HG03565 (cell line): ENCODE results near the gene NPB.

Source experiments
- ATAC-seq: cut with Tn5 transposase; IDR thresholded peaks from one replicate; pipeline ENCODE4 v1.9.1; 2021; ENCODE audit warnings: mild to moderate bottlenecking, moderate library complexity; ENCODE audit not compliant: unreplicated experiment

Gene NPB

DNA sequence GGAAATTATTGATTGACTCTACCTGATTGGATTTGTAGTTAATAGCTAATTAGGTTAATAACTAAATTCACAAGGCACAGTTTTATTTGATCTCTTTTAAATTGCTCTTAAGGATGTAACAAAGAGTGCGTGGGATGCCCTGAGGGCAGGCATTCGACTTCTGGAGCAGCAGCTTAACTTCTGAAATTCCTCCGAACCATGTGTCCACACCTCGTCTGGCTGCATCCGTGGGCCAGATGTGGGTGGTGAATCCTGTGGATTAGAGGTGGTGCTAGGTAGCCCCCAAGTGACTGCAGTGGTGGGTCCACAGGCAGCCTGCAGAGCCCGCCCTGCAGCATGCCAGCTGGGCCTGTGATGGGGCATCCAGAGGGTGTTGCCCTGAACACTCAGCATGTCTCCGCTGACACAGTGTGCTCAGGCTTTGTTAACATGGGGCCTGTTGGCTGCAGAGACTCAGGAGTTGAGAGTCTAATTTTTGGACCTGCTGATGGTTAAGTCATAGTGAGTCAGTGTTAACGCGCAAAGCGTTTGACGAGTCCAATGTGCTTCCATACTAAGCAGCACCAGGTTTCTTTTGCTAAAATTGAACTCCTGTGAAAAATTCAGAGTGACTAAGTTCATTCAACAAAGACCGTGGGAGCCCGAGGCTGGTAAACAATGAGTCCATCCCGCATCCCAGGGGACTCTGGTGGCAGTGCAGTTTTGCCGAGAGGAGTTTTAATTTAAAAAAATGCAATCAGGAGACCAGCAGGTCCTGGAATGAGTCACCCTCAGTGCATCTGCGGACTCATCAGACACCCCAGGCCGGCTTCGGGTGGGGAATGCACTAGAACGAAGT lies 3.8 kb upstream of the NPB start:
- ATAC-seq = no peak

GRCh38 chr17:81898885-81899284 lies 3.2 kb upstream of the NPB start:
- no peak for ATAC-seq

GRCh38 chr17:81899514-81900166 lies 2.4 kb upstream of the NPB start:
- no peak for ATAC-seq

DNA sequence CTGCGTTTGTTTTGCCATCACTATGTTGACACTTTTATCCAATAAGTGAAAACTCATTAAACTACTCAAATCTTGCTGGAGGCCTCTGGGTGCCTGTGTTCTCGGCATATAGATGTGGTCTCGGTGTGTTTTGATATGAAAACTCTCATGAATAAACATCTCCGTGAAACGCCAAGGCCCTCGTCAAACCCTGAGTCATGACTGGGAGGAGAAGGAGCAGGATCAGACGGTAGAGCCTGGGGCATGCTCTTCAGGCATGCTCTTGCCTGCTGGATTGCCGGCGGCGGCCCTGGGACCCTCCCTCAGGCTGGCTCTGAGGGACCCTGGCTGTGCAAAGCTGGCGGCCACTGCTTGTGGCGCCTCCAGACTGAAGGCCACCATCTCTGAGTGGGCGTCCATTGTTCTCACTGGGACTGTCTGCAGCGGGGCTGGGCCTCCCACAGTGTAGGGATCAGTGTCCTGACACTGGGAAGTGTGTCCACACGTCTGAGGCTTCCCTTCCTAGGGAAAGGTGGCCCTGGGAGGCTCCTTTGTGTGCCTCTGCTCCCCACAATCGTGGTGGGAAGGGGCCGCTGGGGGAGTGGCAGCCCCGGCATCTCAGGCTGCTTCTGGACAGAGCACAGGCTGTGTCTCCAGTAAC lies 1.7 kb upstream of the NPB start:
- ATAC-seq = no peak

DNA sequence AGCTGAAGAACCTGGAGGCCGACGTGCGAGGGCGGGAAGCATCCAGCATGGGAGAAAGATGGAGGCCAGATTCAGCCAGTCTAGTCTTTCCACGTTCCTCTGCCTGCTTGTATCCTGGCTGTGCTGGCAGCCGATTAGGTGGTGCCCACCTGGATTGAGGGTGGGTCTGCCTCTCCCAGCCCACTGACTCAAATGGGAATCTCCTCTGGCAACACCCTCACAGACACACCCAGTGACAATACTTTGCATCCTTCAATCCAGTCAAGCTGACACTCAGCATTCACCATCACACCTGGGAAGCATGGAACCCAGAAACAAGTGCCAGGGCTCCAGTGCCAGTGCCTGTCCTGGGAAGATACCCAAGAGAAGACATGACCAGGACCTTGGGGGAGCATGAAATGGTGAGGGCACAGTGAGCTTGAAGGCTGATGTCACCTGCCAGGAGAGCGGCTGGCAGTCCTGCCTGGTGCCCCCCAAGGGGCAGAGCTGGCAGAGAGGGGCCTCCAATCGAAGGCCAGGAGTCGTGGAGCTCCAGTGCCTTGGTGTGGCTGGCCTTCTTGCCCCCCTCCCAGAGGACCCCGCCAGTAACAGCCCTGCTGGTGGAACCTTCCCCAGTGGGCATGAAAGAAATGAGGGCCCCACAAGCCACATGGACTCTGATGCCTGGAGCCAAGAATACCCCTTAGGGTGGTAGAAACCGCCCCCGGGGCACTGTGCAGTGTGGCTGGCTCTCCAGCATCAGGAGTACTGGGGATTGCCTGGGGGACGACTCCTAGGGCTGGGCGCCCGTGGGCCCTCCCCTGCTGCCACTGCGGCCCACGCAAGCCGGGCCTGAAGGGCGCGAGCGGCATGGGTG lies 643 bp upstream of the NPB start:
- no peak for ATAC-seq

DNA sequence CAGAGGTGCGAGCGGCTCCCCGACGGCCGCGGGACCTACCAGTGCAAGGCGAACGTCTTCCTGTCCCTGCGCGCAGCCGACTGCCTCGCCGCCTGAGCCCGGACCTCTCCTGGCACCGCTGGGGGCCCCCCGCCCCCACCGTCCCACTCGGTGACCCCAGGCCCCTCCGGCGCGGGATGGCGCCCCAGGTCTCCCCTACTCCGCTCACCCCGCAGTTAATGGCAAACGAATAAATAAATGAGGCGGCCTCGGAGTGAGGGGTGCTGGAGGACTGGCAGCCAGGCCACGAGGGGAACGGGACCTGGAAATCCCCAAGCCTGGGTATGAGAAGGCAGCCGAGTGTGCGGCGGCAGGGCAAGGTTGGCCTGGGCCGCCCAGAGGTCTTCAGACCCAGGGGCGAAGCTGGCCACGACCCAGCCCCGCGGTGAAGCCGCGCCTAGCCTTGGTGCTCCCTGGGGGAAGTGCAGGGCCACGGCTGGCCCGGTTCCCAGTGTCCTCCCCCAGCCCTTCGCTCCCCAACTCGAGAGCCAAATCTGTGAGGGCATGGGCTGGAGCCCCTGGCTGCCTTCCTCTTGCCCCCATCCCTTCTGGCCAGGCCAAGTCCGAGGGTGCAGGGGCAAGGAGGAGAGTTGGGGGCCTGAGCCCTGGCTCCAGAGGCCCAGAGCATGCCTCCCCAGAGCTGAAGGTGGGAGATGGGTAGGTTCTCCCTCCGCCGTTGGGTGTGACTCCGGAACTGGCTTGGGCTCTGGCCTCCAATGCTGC lies 796 bp downstream of the NPB start:
- ATAC-seq = no peak

DNA sequence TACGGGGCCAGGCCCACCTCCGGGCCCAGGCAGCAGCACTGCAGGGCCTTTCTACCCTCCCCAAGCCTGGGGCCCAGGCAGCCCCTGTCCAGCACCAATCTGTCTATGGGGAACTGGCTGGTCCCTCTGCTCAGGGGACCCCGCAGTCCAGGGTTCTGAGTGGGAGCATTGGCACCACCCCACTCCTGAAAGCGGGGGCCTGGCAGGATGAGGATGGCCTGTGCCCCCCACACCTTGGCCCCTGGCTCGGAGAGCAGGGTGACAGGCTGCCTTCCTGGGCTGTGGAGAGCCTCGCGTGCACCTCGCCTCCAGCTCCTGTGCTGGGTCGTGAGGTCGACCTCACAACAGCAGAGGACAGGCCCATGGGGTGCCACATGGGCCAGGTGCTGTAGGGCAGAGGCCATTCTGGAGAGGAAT lies 1.4 kb downstream of the NPB start:
- ATAC-seq = no peak

GRCh38 chr17:81903896-81904599 lies 2.0 kb downstream of the NPB start:
- ATAC-seq = no peak

- no peak for ATAC-seq
These were observed 2.8 kb downstream of the NPB start for GRCh38 chr17:81904600-81905423.

DNA sequence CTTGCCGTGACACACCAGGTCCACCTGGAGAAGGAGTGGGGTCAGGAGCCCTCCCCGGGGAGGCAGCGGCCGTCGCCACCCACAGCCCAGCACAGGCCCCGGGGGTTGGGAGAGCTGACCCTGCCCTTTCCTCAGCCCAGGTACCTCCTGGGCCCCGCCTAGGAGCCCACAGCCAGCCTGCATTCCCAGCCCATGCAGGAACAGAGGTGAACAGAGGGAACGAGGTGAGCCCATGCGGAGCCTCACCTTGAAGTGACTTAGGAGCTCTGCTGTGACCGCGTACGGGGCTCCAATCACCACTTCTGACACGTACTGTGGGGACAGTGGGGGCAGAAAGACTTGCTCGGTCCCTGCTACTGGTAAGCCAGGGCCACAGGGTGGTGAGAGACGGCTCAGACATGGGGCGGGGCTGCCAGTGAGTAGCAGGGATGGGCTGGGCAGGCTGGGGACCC lies 3.4 kb downstream of the NPB start:
- ATAC-seq = no peak

DNA sequence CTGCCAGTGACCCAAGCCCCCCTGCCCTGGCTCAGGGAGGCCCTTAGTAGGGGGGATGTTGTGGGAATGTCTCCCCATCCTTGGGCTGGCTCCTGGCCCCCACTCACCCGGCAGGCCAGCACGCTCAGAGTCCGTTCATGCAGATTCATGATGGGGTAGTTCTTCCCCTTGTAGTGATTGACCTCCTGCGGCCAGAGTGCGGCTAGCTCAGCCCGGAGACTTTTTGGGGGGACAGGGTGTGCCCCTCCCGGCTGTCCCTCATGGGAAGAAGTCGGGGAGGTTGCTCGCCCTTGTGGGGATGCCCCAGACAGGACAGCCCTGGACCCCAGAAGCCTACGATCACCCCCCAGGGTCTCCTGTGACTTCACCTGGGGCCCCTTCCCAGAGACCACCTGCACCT lies 4.0 kb downstream of the NPB start:
- no peak for ATAC-seq

GRCh38 chr17:81906476-81907218 lies 4.6 kb downstream of the NPB start:
- no peak for ATAC-seq

DNA sequence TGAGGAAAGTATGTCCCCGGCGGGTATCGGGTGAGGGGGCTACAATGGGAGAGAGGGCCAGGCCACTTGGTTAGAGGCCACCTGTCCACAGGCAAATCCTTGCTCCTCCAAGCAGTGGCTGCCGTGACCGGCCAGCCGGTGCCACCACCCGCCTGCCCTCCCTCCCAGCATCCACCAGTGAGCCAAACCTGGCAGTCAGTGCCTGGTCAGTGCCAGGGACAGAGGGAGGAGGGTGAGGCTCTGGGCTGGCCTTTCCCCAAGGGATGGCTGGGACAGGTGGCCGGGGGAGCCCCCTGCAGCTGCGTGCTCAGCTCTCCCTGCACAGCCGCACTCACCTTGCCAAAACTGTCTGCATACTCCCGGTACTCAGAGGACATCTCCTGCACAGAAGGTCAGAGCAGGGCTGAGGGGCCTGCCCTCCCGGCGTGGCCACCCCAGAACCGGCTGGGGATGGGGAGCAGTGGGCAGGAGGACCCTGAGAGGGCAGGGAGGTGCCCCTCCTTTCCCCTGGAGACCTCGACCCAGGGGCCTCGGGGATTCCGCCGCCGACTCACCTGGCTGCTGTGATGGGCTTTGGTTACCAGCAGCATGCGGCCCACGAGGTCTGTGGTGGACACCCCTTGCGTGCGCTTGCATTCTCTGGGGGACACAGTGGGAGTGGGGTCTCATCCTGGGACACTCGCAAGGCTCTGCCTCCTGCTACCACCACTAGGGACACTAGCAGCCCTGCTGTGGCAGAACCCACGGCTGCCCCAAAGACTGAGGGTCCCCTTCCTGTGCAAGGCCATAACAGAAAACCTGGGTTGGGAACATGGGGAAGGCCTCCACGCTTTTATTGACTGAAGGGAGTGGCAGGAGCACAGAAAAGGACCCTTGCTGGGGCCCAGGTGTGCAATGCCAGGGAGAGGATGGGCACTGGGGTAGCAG lies 5.4 kb downstream of the NPB start:
- ATAC-seq = no peak

- ATAC-seq = no peak
These were observed 6.8 kb downstream of the NPB start for GRCh38 chr17:81908793-81909192.

DNA sequence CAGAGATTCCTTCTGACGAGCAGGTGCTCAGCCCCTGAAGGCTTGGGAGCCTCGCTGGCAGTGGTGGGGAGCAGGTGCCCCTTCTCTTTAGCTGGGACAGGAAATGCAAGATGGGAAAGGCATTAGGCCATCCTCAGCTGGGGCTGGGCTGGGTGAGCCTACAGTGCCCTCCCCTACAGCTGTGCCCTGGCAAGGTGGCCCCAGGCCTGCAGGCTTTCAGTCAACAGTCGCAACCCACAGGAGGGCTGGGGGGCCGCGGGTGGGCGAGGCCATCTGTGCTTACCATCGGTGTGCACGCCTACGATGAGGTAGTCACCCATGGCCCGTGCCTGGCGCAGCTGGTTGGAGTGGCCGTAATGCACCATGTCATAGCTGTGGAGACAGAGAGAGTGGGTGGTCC lies 7.2 kb downstream of the NPB start:
- ATAC-seq = no peak

DNA sequence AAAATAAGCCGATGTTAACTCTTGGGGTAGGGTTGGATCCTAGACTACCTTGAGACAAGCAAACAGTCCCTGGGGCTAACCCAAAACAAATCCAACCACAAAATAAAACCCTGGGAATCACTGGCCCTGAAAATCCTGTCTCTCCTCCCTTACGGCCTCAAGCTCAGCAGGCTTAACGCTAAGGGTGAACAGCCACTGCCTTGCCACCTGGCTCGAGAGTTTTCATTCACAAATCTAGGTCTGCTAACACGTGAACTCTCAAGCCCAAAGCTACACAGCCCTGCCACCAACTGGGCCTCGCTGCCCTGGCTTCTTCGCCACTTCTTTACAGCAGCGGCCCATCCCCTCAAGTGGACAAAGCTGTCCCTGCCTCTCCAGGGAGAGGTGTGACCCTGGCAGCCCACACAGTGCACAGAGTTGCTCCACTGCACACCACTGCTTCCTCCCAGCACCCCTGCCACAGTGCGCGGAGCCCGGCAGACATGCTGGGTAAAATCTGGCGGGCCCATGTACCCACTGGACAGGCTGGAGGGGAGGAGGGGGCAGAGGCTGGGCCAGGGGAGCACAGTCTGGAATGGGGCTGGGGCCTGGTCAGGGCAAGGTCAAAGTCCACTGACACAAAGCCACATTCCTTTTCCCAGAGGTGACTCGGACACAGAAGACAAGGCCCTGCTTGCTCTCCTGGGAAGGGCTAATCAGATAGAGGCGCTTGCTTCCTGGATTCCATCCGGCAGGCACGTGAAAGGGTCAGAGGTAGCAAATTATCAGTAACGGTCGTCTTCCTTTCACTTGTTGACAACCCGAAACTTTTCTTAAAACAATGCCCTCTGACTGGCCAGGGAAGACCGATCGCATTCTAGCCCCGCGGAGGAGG lies 8.2 kb downstream of the NPB start:
- ATAC-seq = no peak
